NCI-H1092 treated with DMSO at 0.1 percent for 48 hours (cell line): ENCODE results near the gene KRTAP2-4.
"Not testable (repeated sequence)": the region's sequence is repeated elsewhere in the genome, so short reads cannot be mapped to it uniquely, and the experiment has no call there.

Source experiments
- DNase-seq: peaks from one replicate; lab custom pipeline; 2025; lab: John Stamatoyannopoulos, UW

KRTAP2-4 gene, protein sequence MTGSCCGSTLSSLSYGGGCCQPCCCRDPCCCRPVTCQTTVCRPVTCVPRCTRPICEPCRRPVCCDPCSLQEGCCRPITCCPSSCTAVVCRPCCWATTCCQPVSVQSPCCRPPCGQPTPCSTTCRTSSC

DNA sequence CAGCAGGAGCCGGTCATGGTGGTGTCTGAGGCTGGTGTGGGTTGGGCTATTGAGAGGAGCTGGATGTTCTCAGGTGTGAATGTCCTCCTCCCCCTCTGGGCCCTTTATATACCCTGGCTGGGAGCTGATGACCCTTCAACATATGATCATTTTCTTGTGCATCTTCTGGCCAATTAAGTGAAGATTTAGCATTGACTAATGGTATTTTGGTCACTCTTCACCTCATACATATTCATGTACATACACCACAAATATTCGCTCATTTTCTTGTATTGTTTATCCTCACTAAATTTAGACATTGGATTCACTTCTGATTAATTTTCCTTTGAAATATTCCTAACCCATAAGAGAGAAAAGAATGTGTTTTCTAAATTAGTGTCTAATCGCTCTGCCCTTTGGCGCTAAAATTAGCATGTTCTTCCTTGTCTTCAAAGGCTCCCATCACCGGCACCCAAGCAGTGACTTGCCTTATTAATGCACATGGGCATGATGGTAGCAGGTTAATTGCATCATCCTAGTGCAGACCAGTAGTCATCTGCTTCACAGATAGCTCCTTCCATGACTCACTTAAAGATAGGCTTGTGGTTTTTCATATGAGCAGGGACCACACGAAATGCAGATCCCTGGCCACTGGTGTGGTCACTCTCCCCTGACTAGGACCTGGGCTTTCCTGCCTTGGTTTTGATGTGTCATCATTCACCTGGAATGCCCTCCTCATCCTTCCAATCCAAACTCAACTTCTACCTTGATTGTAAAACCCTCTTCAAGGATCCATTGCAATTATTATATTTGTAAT is at the start of gene KRTAP2-4:
KRTAP2-4 (minus strand) TSS at position 51 of the 796 bp plus-strand sequence; CDS start at position 17, 34 bp downstream.
- no peak for DNase-seq

DNA sequence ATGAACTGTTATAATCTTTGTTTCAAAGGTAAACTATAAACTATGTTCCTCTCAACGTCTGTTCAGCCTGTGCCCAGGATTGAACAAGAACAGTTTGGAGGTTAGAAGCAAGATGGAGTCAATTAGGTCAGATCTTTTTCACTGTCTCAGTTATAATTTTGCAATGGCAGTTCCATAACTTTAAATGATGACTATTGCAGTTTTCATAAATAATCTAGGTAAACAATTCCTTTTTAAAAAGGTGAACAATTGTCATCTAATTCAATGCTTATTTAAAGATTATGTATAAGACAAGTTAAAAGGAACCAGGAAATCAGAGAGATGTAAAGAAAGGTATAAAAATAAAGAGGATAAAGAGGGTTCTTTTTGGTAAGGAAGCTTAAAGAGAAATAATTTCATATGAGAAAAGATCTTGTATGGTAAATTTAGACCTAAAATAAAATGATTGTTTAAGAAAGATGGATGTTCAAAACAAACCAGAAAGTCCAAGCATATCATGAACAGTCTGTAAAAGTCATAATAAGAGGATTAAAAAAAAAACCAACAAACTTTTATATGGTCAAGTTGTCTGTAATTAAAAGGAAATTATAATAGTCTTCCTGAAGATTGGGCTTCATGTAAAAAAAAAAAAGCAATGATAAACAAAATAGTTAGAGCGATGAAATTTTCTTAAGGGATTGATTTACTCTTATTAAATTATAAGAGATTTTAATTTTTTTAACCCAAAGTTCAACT is 45.6 kb upstream of the KRTAP2-4 start:
- no peak for DNase-seq

DNA sequence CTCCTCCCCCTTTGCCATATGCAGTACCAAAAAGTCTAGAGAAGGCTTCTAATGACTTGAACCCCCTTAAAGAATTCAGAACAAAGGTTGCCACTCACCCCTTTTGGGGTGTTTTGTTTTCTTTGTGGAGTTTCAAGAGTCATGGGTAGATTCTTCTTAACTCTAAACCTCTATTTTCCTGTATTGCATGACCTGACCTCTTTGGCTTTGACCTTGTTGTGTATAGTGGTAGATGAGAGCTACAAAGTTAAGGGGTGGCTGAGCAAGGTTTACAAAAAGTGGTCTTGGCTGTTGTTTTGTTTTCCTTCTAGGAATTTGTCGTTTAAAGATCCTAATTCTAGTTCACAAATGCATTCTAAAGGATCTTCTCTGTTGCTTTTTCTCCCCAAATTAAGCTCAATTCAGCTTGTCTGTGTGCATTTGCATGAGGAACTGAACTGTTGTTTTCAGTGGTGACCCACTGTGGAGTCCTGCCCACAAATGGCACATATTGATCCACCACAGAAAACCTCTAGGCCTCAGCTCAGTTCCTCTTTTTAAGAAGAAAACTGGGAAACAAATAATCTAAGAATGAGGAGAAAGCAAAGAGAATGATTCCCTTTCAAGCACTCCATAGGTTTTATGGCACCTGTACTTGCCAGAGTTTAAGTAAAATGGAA is 43.2 kb upstream of the KRTAP2-4 start:
- DNase-seq = not testable (repeated sequence)

DNA sequence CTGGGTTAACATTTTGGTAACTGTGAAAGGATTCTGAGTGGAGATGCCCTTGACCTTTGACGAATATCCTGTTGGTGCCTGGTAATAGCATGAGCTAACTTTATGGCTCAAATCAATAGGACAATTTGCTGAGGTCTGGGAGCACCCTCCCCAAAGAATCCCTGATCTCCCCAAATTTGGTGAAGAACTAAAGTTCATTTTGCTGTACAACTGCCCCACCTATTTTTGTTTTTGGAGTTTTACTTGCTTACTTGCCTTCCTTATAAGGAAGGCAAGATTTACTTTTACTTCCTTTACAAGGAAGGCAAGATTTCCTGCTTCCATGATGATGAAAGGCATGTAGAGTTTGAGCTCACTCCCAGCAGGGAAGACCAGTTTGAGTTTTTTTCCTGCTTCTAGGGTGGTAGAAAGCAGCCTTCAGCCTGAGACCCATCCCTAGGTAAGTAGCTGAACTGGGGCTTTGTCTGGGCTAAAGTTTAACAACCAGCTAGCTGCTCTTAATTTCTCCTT is 42.3 kb upstream of the KRTAP2-4 start:
- no peak for DNase-seq

DNA sequence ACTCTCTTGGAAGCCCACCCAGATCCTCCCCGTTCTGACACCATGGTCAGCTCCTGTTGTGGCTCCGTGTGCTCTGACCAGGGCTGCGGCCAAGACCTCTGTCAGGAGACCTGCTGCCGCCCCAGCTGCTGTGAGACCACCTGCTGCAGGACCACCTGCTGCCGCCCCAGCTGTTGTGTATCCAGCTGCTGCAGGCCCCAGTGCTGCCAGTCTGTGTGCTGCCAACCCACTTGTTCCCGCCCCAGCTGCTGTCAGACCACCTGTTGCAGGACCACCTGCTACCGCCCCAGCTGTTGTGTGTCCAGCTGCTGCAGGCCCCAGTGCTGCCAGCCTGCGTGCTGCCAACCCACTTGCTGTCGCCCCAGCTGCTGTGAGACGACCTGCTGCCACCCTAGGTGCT is 39.7 kb upstream of the KRTAP2-4 start, which contains the start of gene KRTAP4-9:
KRTAP4-9 (plus strand) TSS at position 43 of the 400 bp plus-strand sequence; CDS start at position 43, 0 bp downstream.
- not testable (repeated sequence) for DNase-seq

DNA sequence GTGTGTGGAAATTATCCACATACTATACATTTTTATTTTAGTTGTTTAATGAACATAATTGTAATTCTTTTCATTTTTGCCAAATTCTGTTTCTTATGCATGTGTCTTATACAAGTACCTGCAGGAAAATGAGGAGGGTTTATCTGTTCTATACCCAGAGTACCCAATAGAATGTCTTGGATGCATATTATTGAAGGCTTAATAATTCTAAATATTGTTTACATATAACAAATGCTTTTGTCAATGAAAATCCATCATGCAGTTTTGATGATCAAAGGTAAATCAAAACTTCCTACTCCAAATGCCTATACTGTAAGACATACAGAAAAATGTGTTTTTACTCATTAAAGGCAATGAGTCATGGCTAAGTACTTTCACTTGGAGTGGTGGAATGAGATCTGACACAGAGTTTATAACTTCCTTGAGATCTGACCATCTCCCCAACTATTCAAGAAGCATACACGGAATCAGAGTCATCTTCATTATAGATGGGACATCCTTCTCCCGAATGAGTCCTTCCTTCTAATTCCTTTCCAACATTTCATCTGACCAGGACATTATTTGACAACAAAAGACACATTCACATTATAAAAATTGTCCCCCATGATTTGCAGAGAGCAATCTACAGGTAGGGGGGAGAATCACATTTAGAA is 38.8 kb upstream of the KRTAP2-4 start:
- not testable (repeated sequence) for DNase-seq

DNA sequence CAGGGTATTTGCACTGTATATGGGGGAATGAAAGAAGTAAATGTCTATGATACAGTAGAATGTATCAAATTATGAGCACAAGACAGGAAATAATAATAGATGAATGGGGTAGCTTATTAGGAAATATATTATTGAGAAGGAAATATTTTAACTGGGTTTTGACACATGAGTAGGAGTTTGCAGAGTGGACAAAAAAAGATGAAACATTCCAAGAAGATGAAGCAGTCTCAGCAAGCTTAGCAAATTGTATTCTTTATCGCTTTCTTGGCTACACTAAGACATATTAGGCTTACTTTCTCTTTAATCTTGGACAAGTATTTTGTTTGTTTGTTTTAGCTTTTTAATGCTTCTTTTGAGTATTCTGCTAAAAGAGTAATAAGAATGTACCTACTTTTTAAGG is 38.2 kb upstream of the KRTAP2-4 start:
- no peak for DNase-seq

DNA sequence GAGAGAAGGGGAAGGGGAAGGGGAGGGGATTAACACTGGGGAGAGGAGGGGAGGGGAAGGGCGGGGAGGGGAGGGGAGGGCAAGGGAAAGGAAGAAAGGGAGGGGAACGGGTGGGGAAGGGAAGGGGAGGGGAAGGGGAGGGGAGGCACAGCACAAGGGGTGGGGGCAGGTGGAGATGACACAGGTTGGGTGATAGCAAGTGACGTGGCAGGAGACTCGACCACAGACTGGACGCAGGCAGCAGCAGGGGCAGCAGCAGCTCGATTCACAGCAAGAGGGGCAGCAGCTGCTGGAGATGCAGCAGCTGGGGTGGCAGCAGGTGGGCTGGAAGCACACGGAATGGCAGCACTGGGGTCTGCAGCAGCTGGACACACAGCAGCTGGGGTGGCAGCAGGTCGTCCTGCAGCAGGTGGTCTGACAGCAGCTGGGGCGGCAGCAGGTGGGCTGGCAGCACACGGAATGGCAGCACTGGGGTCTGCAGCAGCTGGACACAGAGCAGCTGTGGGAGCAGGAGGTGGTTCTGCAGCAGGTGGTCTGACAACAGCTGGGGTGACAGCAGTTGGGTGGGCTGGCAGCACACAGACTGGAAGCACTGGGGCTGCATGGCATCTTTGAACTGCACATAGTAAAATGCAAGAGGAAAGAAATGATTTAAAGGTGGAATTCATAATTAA is 36.0 kb upstream of the KRTAP2-4 start, which contains the start of gene KRTAP4-16:
KRTAP4-16 (minus strand) TSS at position 624 of the 674 bp plus-strand sequence; CDS start at position 624, 0 bp downstream.
- DNase-seq = no peak

DNA sequence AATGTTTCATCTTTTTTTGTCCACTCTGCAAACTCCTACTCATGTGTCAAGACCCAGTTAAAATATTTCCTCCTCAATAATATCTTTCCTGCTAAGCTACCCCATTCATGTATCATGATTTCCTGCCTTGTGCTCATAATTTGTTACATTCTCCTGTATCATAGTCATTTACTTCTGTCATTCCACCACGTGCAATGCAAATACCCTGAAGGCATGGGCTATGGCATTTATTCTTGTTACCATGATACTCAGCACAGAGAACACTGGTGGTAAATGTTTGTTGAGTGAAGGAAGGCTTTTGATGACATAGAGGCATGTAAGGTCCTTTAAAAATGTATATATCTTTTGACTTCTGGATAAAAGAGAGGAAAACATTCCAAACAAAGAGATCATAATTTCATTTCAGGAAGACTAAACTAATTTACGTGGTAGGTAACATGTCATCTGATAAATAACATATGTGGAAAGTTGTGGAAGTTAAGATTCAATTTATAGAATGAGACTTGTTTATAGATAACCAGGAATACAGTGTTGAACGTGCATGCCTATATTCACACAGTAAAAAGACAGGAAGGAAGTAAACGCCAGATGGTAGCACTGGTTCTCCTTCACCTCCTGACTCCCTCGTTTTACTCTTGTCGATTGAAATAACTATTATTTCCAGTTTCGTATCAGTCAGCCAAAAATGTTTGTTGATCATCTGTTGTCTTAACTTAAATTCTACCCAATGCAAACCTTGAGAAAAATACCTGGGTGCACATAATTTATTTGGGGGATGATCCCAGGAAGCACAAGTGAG is 34.2 kb upstream of the KRTAP2-4 start:
- DNase-seq = not testable (repeated sequence)

DNA sequence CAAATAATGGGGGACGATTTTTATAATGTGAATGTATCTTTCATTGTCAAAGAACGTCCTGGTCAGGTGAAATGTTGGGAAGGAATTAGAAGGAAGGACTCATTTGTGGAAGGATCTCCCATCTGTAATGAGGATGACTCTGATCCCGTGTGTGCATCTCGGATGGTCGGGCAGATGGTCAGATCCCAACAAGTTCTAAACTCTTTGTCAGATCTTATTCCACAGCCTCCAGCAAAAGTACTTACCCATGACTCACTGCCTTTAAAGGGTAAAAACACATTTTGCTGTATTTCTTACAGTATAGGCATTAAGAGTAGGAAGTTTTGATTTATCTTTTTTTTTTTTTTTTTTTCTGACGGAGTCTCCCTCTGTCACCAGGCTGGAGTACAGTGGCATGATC is 32.8 kb upstream of the KRTAP2-4 start:
- no peak for DNase-seq

DNA sequence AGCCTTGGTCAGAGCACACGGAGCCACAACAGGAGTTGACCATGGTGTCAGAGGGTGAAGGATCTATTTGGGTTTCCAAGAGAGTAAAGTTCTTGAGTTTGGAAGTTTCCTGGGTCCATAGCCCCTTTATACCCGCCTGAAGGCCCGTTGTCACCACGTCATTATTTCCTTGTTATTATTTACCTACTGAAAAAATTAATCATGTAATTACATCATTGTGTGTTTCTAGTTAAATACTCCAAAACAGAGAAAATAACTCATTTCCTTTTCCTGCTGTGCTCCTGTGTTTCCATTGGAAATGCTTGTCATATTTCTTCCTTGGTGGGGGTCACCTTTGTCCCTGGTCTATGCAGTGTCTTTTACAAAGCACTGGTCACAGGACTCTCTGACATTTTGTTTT is 32.4 kb upstream of the KRTAP2-4 start, which contains the start of gene KRTAP4-8:
KRTAP4-8 (minus strand) TSS at position 101 of the 400 bp plus-strand sequence; CDS start at position 43, 58 bp downstream.
- DNase-seq = no peak

DNA sequence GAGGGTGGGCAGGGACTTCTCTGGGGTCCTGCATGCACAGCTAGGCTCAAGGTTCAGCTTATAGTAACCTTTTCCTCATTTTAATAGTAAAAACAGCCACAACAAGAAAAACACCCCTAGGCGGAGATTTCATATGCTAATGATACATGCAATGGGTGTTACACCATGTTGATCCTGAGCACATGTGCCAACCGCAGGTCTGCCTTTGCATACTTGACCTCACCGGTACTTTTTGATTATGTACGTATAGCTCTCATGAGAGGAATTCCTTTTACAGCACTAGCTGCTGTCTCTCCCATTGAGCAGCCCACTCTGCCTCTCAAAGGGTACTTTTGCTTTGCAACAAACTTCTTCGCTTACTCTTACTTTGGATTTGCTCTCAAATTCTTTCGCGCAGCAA is 30.4 kb upstream of the KRTAP2-4 start:
- no peak for DNase-seq

DNA sequence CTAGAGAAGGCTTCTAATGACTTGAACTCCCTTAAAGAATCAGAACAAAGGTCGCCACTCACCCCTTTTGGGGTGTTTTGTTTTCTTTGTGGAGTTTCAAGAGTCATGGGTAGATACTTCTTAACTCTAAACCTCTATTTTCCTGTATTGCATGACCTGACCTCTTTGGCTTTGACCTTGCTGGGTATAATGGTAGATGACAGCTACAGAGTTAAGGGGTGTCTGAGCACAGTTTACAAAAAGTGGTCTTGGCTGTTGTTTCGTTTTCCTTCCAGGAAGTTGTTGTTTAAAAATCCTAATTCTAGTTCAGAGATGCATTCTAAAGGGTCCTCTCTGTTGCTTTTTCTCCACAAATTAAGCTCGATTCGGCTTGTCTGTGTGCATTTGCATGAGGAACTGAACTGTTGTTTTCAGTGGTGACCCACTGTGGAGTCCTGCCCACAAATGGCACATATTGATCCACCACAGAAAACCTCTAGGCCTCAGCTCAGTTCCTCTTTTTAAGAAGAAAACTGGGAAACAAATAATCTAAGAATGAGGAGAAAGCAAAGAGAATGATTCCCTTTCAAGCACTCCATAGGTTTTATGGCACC is 23.2 kb upstream of the KRTAP2-4 start:
- DNase-seq = not testable (repeated sequence)

DNA sequence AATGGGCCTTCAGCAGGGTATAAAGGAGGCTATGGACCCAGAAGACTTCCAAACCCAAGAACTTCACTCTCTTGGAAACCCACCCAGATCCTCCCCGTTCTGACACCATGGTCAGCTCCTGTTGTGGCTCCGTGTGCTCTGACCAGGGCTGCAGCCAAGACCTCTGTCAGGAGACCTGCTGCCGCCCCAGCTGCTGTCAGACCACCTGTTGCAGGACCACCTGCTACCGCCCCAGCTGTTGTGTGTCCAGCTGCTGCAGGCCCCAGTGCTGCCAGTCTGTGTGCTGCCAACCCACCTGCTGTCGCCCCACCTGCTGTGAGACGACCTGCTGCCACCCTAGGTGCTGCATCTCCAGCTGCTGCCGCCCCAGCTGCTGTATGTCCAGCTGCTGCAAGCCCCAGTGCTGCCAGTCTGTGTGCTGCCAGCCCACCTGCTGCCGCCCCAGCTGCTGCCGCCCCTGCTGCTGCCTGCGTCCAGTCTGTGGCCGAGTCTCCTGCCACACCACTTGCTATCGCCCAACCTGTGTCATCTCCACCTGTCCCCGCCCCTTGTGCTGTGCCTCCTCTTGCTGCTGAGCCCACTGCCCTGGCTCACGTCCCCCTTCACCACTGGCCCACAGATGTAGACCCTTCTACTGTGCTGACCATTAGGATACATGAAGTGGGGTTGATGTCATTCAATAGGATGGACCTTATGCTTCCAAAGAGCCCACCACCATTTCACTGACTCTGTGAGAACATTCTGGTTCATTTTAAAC is 18.6 kb upstream of the KRTAP2-4 start, which contains the start of gene KRTAP4-7:
KRTAP4-7 (plus strand) TSS at position 51 of the 757 bp plus-strand sequence; CDS start at position 108, 57 bp downstream.
- DNase-seq = not testable (repeated sequence)

DNA sequence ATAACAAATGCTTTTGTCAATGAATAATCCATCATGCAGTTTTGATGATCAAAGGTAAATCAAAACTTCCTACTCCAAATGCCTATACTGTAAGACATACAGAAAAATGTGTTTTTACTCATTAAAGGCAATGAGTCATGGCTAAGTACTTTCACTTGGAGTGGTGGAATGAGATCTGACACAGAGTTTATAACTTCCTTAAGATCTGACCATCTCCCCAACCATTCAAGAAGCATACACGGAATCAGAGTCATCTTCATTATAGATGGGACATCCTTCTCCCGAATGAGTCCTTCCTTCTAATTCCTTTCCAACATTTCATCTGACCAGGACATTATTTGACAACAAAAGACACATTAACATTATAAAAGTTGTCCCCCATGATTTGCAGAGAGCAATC is 17.7 kb upstream of the KRTAP2-4 start:
- DNase-seq = not testable (repeated sequence)

DNA sequence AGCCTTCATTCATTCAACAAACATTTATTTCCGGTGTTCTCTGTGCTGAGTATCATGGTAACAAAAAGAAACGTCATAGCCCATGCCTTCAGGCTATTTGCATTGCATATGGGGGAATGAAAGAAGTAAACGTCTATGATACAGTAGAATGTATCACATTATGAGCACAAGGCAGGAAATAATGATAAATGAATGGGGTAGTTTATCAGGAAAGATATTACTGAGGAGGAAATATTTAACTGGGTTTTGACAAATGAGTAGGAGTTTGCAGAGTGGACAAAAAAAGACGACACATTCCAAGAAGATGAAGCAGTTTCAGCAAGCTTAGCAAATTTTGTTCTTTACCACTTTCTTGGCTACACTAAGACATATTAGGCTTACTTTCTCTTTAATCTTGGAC is 16.9 kb upstream of the KRTAP2-4 start:
- DNase-seq = no peak

DNA sequence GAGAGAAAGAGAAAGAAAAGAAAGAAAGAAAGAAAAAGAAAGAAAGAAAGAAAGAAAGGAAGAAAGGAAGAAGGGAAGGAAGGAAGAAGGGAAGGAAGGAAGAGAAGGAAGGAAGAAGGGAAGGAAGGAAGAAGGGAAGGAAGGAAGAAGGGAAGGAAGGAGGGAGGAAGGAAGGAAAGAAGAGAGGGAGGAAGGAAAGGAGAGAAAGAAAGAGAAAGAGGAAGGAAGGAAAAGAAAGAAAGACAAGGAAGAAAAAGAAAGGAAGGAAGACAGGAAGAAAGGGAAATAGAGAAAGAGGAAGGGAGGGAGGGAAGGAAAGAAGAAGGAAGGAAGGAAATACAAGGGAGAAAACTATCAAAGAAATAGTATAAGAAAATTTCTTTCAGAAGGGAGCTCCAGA is 11.1 kb upstream of the KRTAP2-4 start:
- no peak for DNase-seq

DNA sequence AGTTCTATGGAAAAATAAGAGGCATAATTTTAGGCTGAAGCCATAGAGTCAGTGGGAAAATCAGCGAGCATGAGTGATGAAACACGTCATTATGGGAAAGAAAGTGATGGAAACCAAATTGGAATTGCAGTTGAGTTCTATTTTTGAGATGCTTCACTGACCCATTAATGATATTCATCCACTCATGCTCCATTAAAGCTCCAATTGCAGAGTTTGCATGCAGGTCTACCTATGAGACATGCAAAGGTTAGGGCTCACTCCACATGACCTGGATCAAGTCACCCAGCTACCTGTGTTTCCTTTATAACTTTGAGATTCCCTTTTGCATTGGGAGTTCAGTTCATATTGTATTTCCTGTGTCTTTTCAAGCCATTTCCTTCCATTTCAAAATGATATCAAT is 8.0 kb upstream of the KRTAP2-4 start:
- DNase-seq = no peak
